Adrenal gland (tissue), 12 donors: Measurements from ENCODE around the gene AQP3. TPM values are rescaled to one million over a fixed set of nuclear protein-coding genes. Genes with fewer than 3 reads are reported as not detected.
"Not testable (repeated sequence)": the region's sequence is repeated elsewhere in the genome, so short reads cannot be mapped to it uniquely, and the experiment has no call there.

Experiments used
- DNase-seq, 7 donors: peaks; one replicate each; pipeline ENCODE4 v3.0.0-alpha.2; 2019 to 2020
- H3K27ac ChIP-seq, 5 donors: fragments of 200-600 bp; sonication (generic) in 4 of 5; 1 replicate in 3 of 5; 2 replicates in 2 of 5; pipeline versions ENCODE4 v1.5.1 to v1.8.0; 2016 to 2020; ENCODE audit warnings: mild to moderate bottlenecking in 1 of 5
- H3K27me3 ChIP-seq: fragments of 200-600 bp; 2 replicates; pipeline ENCODE4 v1.8.0; 2021
- H3K36me3 ChIP-seq, 2 donors: fragments of 200-600 bp; replicated peaks in 1 of 2; 1 replicate in 1 of 2; 2 replicates in 1 of 2; pipeline versions ENCODE4 v1.5.1 to v1.8.0; 2018 to 2022
- H3K4me1 ChIP-seq, 2 donors: fragments of 200-600 bp; replicated peaks in 1 of 2; 1 replicate in 1 of 2; 2 replicates in 1 of 2; pipeline versions ENCODE4 v1.5.1 to v1.8.0; 2018 to 2021
- H3K4me3 ChIP-seq, 4 donors: fragments of 200-600 bp; sonication (generic) in 3 of 4; one replicate each; pipeline ENCODE4 v1.5.1; 2016 to 2018
- H3K9me3 ChIP-seq, 3 donors: fragments of 200-600 bp; sonication (generic) in 1 of 3; replicated peaks in 1 of 3; 1 replicate in 2 of 3; 2 replicates in 1 of 3; pipeline versions ENCODE4 v1.5.1 to v1.8.0; 2016 to 2021
- POLR2A ChIP-seq, 2 donors: fragments of 450-650 bp; IDR thresholded peaks; one replicate each; pipeline ENCODE4 v1.6.1; 2017; ENCODE audit warnings: antibody characterized with exemption in 2 of 2, mild to moderate bottlenecking in 2 of 2, moderate library complexity in 1 of 2
- WGBS, 4 donors: extraction: QIAGEN DNeasy Blood & Tissue Kit in 2 of 4; methylation state at CpG; one replicate each; pipeline versions ENCODE4 v1.1.5 to v1.1.7; 2013 to 2017; 5-methylcytosine and 5-hydroxymethylcytosine counted together
- intact Hi-C, 2 donors: fragments of 100-400 bp; cut with DNase I; formaldehyde crosslinking; loops; one replicate each; pipeline versions ENCODE4 v1.14.1 to v1.15.0; 2022 to 2023
- polyA plus RNA-seq, 3 donors: library from polyadenylated mRNA; stranded (reverse); fragments of 200-250 nt in 2 of 3; fragments of 350-450 nt in 1 of 3; fragmentation: Illumina TruSeq in 1 of 3; extraction: RNeasy Lipid Tissue Mini Kit (QIAGEN cat#74804) in 1 of 3; gene quantifications; one replicate each; pipeline ENCODE4 v1.2.3, GENCODE V29; 2013 to 2014
- total RNA-seq, 9 donors: library from RNA; depleted of rRNA in 4 of 9; stranded (reverse); fragments of >200 nt in 4 of 9; fragments of 120-200 nt in 1 of 9; fragmentation: NEBNext Ultra II Directional in 1 of 9; extraction: Animal tissue kit (Norgen Biotek cat#: 25700) in 1 of 9; gene quantifications; one replicate each; pipeline versions ENCODE4 v1.1.0 to v1.2.4, GENCODE V29; 2013 to 2023
- TF ChIP-seq, protein P1 (sequence below), 6 experiments: fragments of 450-650 bp in 4 of 6; fragments of 200-600 bp in 2 of 6; sonication (generic) in 1 of 6; IDR thresholded peaks; 1 replicate in 5 of 6; 2 replicates in 1 of 6; pipeline versions ENCODE4 v1.5.1 to v1.8.0; 2016 to 2021; ENCODE audit warnings: antibody characterized with exemption in 6 of 6, mild to moderate bottlenecking in 2 of 6, moderate library complexity in 1 of 6
- donor health status: healthy with polysubstance abuse.
- donor health status: Bipolar disorder and iron deficiency.
- donor health status: DM: yes; HTN: yes; CAD: no.
- donor health status: DM: no; HTN: no; CAD: no.
- donor health status: DM: no; HTN: no; CAD: no.
- donor health status: DM: yes; HTN: yes; CAD: no.

Gene AQP3
- total and polyA plus RNA-seq, 12 donors: 0.88 to 17.9 (median 2.3) TPM

DNA sequence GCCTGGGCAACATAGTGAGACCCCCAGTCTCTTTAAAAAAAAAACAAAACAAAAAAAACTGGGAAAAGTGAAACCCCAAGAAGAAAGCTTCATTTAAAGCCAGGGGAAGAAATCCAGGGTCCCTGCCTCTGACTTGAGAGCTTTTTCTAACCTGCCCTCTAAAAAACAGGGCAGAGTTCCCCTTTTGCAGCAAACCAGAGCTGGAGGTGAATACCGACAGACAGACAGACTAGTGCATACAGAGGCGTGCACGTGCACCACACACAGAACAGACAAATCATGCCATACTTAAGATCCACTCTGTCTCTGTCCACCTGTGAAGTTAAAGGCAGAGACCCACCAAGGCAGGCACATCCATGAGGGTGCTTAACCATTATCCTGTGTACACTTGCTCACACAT lies 11.7 kb upstream of the AQP3 start:
- intact Hi-C loops: loop anchor here (5.0 to 10.0 kb wide), 2 partner anchors 42 to 84 kb away; no protein-coding TSS in a partner anchor
- TF ChIP-seq, protein P1, sequence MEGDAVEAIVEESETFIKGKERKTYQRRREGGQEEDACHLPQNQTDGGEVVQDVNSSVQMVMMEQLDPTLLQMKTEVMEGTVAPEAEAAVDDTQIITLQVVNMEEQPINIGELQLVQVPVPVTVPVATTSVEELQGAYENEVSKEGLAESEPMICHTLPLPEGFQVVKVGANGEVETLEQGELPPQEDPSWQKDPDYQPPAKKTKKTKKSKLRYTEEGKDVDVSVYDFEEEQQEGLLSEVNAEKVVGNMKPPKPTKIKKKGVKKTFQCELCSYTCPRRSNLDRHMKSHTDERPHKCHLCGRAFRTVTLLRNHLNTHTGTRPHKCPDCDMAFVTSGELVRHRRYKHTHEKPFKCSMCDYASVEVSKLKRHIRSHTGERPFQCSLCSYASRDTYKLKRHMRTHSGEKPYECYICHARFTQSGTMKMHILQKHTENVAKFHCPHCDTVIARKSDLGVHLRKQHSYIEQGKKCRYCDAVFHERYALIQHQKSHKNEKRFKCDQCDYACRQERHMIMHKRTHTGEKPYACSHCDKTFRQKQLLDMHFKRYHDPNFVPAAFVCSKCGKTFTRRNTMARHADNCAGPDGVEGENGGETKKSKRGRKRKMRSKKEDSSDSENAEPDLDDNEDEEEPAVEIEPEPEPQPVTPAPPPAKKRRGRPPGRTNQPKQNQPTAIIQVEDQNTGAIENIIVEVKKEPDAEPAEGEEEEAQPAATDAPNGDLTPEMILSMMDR (IDR thresholded peaks at IDR 0.05): no peak
- no peak for TF ChIP-seq POLR2A (IDR thresholded peaks at IDR 0.05)
- WGBS, 4 donors: 70 to 75% (median 72%) methylated on average over 3 of the region's 3 CpGs

DNA sequence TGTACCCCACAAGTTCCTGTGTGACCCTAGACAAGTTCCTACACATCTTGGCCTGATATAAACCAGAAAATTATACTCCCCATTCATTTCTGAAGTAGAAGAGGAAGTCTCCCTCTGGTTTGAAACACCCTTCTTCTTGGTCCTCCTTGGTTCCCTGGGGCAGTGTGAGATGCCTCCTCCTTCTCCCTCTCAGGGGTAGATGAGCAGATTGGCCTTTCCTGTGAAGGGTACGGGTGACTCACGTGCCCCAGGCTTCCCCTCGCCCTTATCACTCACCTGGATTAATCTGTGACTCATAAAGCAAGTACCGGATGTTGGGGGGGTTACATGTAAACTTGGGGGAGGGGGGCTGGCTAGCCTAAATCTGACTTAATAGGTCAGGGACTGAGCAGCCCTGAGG lies 11.1 kb upstream of the AQP3 start:
- intact Hi-C loops: loop anchor here (5.0 to 10.0 kb wide), 2 partner anchors 41 to 84 kb away; no protein-coding TSS in a partner anchor
- Histone ChIP-seq H3K4me1 (no peaks in the 10 kb centered on the region), H3K27ac (no peak overlapping the region), H3K9me3 (no peaks in the 10 kb centered on the region), H3K27me3 (no peaks in the 10 kb centered on the region), H3K4me3 (no peak overlapping the region), H3K36me3 (peaks cover 0 to 26% of the 10 kb centered on the region in 2 donors)
- 21 to 32% (median 24%) methylated on average over 4 of the region's 4 CpGs for WGBS, 4 donors
- no peak for DNase-seq
- no peak for TF ChIP-seq POLR2A (IDR thresholded peaks at IDR 0.05)
- TF ChIP-seq, protein P1 (IDR thresholded peaks at IDR 0.05): no peak

More for the DNA sequence above, 11.7 kb upstream of the AQP3 start:
- Histone ChIP-seq H3K27me3 (no peaks in the 10 kb centered on the region), H3K4me1 (no peaks in the 10 kb centered on the region), H3K27ac (no peak overlapping the region), H3K4me3 (no peak overlapping the region), H3K9me3 (no peaks in the 10 kb centered on the region), H3K36me3 (peaks cover 0 to 33% of the 10 kb centered on the region in 2 donors)
- no peak for DNase-seq

- intact Hi-C loops: loop anchor here (5.0 to 10.0 kb wide), 2 partner anchors 39 to 81 kb away; no protein-coding TSS in a partner anchor
Observed at GRCh38 chr9:33455945-33456344, 8.6 kb upstream of the AQP3 start.

DNA sequence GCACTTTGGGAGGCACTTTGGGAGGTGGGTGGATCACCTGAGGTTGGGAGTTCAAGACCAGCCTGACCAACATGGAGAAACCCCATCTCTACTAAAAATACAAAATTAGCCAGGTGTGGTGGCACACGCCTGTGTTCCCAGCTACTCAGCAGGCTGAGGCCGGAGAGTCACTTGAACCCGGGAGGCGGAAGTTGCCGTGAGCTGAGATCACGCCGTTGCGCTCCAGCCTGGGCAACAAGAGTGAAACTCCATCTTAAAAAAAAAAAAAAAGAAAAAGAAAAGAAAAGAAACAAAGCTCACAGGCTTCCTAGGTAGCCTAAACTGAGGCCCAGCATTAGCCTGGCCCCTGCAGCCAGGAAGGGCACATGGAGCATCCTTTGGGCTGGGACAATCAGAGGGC lies 8.1 kb upstream of the AQP3 start:
- H3K36me3 ChIP-seq, H3K4me3 ChIP-seq, H3K9me3 ChIP-seq, DNase-seq, H3K27me3 ChIP-seq, H3K27ac ChIP-seq, H3K4me1 ChIP-seq: not testable (repeated sequence)
- 90 to 98% (median 93%) methylated on average over 2 to 8 of the region's 8 CpGs for WGBS, 4 donors
- intact Hi-C loops: loop anchor here (5.0 to 10.0 kb wide), 2 partner anchors 38 to 81 kb away; no protein-coding TSS in a partner anchor

More at GRCh38 chr9:33455945-33456344, 8.6 kb upstream of the AQP3 start:
- WGBS, 4 donors: 75 to 90% (median 80%) methylated on average over 7 of the region's 7 CpGs
- peaks cover 0 to 1% of the 10 kb centered on the region in 2 donors for H3K36me3 ChIP-seq
- DNase-seq: no peak
- no peak overlapping the region for H3K27ac ChIP-seq
- no peaks in the 10 kb centered on the region for H3K9me3 ChIP-seq
- TF ChIP-seq POLR2A (IDR thresholded peaks at IDR 0.05): no peak
- H3K4me3 ChIP-seq: no peak overlapping the region
- H3K27me3 ChIP-seq: no peaks in the 10 kb centered on the region
- no peaks in the 10 kb centered on the region for H3K4me1 ChIP-seq

- WGBS, 4 donors: 85 to 94% (median 90%) methylated on average over 5 of the region's 5 CpGs
- H3K27ac ChIP-seq, H3K36me3 ChIP-seq, DNase-seq, H3K27me3 ChIP-seq, H3K9me3 ChIP-seq, H3K4me3 ChIP-seq, H3K4me1 ChIP-seq: not testable (repeated sequence)
- intact Hi-C loops: loop anchor here (5.0 to 10.0 kb wide), 2 partner anchors 37 to 80 kb away; no protein-coding TSS in a partner anchor
Observed at GRCh38 chr9:33454661-33455026, 7.3 kb upstream of the AQP3 start.
